K562 (cell line): ENCODE results near the gene STAP1. TPM values are rescaled to one million over a fixed set of nuclear protein-coding genes. Genes with fewer than 3 reads are reported as not detected.

Experiments
- HDAC1 ChIP-seq, 2 experiments: fragments of 450-650 bp; IDR thresholded peaks; 2 replicates each; pipeline ENCODE4 v1.6.1; 2016 to 2017; ENCODE audit warnings: inconsistent platforms in 1 of 2, mild to moderate bottlenecking in 1 of 2, moderate library complexity in 1 of 2
- ILF3 ChIP-seq: fragments of 450-650 bp; IDR thresholded peaks from 2 replicates; pipeline ENCODE4 v1.6.1; 2018; ENCODE audit warnings: antibody characterized with exemption, mild to moderate bottlenecking, moderate library complexity, borderline replicate concordance
- KLF6 ChIP-seq: fragments of 250-450 bp; sonication (Bioruptor Pico); IDR thresholded peaks from 2 replicates; pipeline ENCODE4 v1.4.0; 2020; ENCODE audit warnings: mild to moderate bottlenecking, moderate library complexity, borderline replicate concordance
- PRMT5 ChIP-seq: sonication (generic); formaldehyde crosslinking; IDR thresholded peaks from 2 replicates; pipeline ENCODE4 v1.5.0; 2020; ENCODE audit warnings: missing genetic modification reagents
- SP1 ChIP-seq: sonication (generic); formaldehyde crosslinking; IDR thresholded peaks from 2 replicates; pipeline ENCODE4 v1.8.1; 2022; ENCODE audit warnings: mild to moderate bottlenecking, missing genetic modification reagents
- ZNF217 ChIP-seq: sonication (generic); formaldehyde crosslinking; IDR thresholded peaks from 2 replicates; pipeline ENCODE4 v1.8.0; 2022; ENCODE audit warnings: mild to moderate bottlenecking, missing genetic modification reagents
- polyA plus RNA-seq, 8 experiments: library from polyadenylated mRNA; depleted of rRNA in 4 of 8; stranded (reverse) in 5 of 8; unstranded in 3 of 8; fragments of >200 nt; fragmentation: Nextera tagmentation in 2 of 8; fragmentation: Illumina TruSeq in 1 of 8; extraction: Ambion mirVana in 2 of 8; extraction: Trizol in 1 of 8; gene quantifications; 2 replicates each; pipeline versions ENCODE4 v1.2.1 to v1.2.3, GENCODE V29; 2011 to 2014; ENCODE audit warnings: inconsistent platforms in 1 of 8, missing spikeins in 1 of 8
- total RNA-seq, 7 experiments: library from RNA; depleted of rRNA in 6 of 7; stranded (reverse); fragments of >200 nt in 6 of 7; fragmentation: Illumina TruSeq in 2 of 7; extraction: Trizol in 2 of 7; gene quantifications; 2 replicates each; pipeline versions ENCODE4 v1.2.1 to v1.2.3, GENCODE V29; 2011 to 2021; ENCODE audit warnings: low replicate concordance in 1 of 7
- TF ChIP-seq, protein P1 (sequence below): fragments of 250-450 bp; sonication (Bioruptor Pico); IDR thresholded peaks from 2 replicates; pipeline ENCODE4 v1.4.0; 2020
- TF ChIP-seq, protein P2 (sequence below): fragments of 250-450 bp; sonication (Bioruptor Pico); IDR thresholded peaks from 2 replicates; pipeline ENCODE4 v1.5.0; 2021; ENCODE audit warnings: mild to moderate bottlenecking, borderline replicate concordance

The STAP1 gene
- total and polyA plus RNA-seq, 9 of the 15 experiments (the other 6 are each of a cell fraction or from before 2014, with no cell fraction given), result 0.50 to 5.6 (median 1.4) TPM

DNA sequence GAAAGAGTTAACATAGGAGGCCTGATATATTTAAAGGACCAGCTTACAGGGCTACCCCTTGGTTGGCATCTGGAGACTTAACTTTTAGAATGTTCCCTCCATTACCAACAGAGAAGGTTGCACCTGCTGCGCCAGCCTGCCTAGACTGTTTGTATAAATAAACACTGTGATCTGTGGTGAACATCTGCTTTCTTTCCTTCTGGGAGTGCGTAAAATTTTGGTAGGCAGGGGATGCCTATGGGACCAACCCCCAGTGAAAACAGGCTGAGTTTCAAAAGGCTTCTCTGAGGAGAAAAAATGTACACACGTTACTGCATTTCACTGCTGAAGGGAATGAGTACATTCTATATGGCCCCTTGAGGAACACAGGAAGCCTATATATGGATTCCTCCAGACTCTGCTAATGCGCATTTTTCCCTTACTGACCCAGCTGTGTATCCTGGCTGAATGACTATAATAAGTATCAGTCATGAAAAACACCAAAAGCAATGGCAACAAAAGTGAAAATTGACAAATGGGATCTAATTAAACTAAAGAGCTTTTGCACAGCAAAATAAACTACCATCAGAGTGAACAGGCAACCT, 27.1 kb upstream of the STAP1 start (continued):
- TF ChIP-seq, protein P1, sequence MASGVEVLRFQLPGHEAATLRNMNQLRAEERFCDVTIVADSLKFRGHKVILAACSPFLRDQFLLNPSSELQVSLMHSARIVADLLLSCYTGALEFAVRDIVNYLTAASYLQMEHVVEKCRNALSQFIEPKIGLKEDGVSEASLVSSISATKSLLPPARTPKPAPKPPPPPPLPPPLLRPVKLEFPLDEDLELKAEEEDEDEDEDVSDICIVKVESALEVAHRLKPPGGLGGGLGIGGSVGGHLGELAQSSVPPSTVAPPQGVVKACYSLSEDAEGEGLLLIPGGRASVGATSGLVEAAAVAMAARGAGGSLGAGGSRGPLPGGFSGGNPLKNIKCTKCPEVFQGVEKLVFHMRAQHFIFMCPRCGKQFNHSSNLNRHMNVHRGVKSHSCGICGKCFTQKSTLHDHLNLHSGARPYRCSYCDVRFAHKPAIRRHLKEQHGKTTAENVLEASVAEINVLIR, result no peak
- TF ChIP-seq SP1 (CRISPR knock-in tag) (no peak), ZNF217 (CRISPR knock-in tag) (no peak), PRMT5 (CRISPR knock-in tag) (no peak), ILF3 (no peak), HDAC1 (IDR thresholded peaks at IDR 0.05) (no peak), KLF6 (CRISPR knock-in tag) (no peak)
- TF ChIP-seq, protein P2, sequence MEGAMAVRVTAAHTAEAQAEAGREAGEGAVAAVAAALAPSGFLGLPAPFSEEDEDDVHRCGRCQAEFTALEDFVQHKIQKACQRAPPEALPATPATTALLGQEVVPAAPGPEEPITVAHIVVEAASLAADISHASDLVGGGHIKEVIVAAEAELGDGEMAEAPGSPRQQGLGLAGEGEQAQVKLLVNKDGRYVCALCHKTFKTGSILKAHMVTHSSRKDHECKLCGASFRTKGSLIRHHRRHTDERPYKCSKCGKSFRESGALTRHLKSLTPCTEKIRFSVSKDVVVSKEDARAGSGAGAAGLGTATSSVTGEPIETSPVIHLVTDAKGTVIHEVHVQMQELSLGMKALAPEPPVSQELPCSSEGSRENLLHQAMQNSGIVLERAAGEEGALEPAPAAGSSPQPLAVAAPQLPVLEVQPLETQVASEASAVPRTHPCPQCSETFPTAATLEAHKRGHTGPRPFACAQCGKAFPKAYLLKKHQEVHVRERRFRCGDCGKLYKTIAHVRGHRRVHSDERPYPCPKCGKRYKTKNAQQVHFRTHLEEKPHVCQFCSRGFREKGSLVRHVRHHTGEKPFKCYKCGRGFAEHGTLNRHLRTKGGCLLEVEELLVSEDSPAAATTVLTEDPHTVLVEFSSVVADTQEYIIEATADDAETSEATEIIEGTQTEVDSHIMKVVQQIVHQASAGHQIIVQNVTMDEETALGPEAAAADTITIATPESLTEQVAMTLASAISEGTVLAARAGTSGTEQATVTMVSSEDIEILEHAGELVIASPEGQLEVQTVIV (CRISPR knock-in tag), result no peak
